ENCODE data around the gene BID.

- TF ChIP-seq POLR2A (IDR thresholded peaks at IDR 0.05; ENCODE audit: low read length), result no peak
- TF ChIP-seq GATA1 (IDR thresholded peaks at IDR 0.05; ENCODE audit: low read depth, low read length), result no peak
These were observed 18.0 kb upstream of the BID start for GRCh38 chr22:17792299-17792698.
